H1 (cell line): ENCODE measurements around the gene ESD. TPM values are rescaled to one million over a fixed set of nuclear protein-coding genes. Genes with fewer than 3 reads are reported as not detected.

ENCODE experiments used
- GABPA ChIP-seq: IDR thresholded peaks from 2 replicates; pipeline ENCODE4 v1.6.1; 2011; ENCODE audit warnings: mild to moderate bottlenecking, low read length, moderate library complexity, borderline replicate concordance; ENCODE audit not compliant: insufficient read depth
- polyA plus RNA-seq, 7 experiments: library from polyadenylated mRNA; depleted of rRNA in 3 of 7; stranded (reverse) in 5 of 7; unstranded in 2 of 7; fragments of >200 nt in 5 of 7; fragments of 200-250 nt in 2 of 7; gene quantifications; 1 replicate in 5 of 7; 2 replicates in 1 of 7; 4 replicates in 1 of 7; pipeline versions ENCODE4 v1.2.1 to v1.2.3, GENCODE V29; 2011 to 2013; ENCODE audit warnings: missing spikeins in 2 of 7, mixed read lengths in 2 of 7
- total RNA-seq: library from RNA; stranded (reverse); fragmentation: NEBNext Ultra II Directional; extraction: Animal tissue kit (Norgen Biotek cat#: 25700); gene quantifications from 2 replicates; pipeline ENCODE4 v1.2.1, GENCODE V29; 2021

The ESD gene
- total and polyA plus RNA-seq, 2 of the 8 experiments (the other 6 are each of a cell fraction or from before 2014, with no cell fraction given), result 40.3 to 55.8 TPM

- TF ChIP-seq GABPA, result no peak
These were observed 57.4 kb downstream of the ESD start (continued) for GRCh38 chr13:46739447-46740098.
